H9 (cell line): Measurements from ENCODE around the gene FNIP2. TPM values are rescaled to one million over a fixed set of nuclear protein-coding genes. Genes with fewer than 3 reads are reported as not detected.

Source experiments
- DNase-seq: peaks from one replicate; pipeline ENCODE4 v3.0.0-alpha.2; 2017
- H2AFZ ChIP-seq: one replicate; pipeline ENCODE4 v1.6.1; 2013; ENCODE audit warnings: mild to moderate bottlenecking, low read length, control low read depth, moderate library complexity
- H2AK5ac ChIP-seq: 2 replicates; pipeline ENCODE4 v1.6.1; 2013; ENCODE audit warnings: low read length, control low read depth, mixed read lengths; ENCODE audit not compliant: insufficient read length
- H2BK120ac ChIP-seq: one replicate; pipeline ENCODE4 v1.6.1; 2013; ENCODE audit warnings: low read depth, mild to moderate bottlenecking, low read length, control low read depth, inconsistent platforms; ENCODE audit not compliant: poor library complexity, severe bottlenecking
- H2BK12ac ChIP-seq: 2 replicates; pipeline ENCODE4 v1.6.1; 2013; ENCODE audit warnings: low read length, control low read depth, mixed read lengths, low read depth; ENCODE audit not compliant: insufficient read length
- H2BK15ac ChIP-seq: 2 replicates; pipeline ENCODE4 v1.6.1; 2013; ENCODE audit warnings: low read depth, low read length, control low read depth
- H2BK20ac ChIP-seq: one replicate; pipeline ENCODE4 v1.6.1; 2013; ENCODE audit warnings: low read depth, mild to moderate bottlenecking, low read length, control low read depth, inconsistent platforms; ENCODE audit not compliant: poor library complexity, severe bottlenecking
- H2BK5ac ChIP-seq: 2 replicates; pipeline ENCODE4 v1.6.1; 2013; ENCODE audit warnings: low read length, control low read depth, mixed read lengths; ENCODE audit not compliant: insufficient read length
- H3K14ac ChIP-seq: 2 replicates; pipeline ENCODE4 v1.6.1; 2013; ENCODE audit warnings: low read length, control low read depth; ENCODE audit not compliant: insufficient read depth
- H3K18ac ChIP-seq: 2 replicates; pipeline ENCODE4 v1.6.1; 2013; ENCODE audit warnings: low read depth, mild to moderate bottlenecking, mixed read lengths, low read length, control low read depth; ENCODE audit not compliant: insufficient read length
- H3K23ac ChIP-seq: 2 replicates; pipeline ENCODE4 v1.6.1; 2013; ENCODE audit warnings: low read length, control low read depth, mixed read lengths, low read depth; ENCODE audit not compliant: insufficient read length
- H3K23me2 ChIP-seq: 2 replicates; pipeline ENCODE4 v1.6.1; 2013; ENCODE audit warnings: low read depth, mild to moderate bottlenecking, mixed read lengths, low read length, control low read depth; ENCODE audit not compliant: insufficient read length, poor library complexity, severe bottlenecking
- H3K27ac ChIP-seq: 2 replicates; pipeline ENCODE4 v1.5.1; 2013; ENCODE audit warnings: low read length, control low read depth, mixed read lengths, low read depth; ENCODE audit not compliant: insufficient read length
- H3K27me3 ChIP-seq: 2 replicates; pipeline ENCODE4 v1.6.1; 2013; ENCODE audit warnings: low read length, control low read depth, inconsistent platforms; ENCODE audit not compliant: insufficient read depth
- H3K4ac ChIP-seq: 2 replicates; pipeline ENCODE4 v1.6.1; 2013; ENCODE audit warnings: low read depth, mild to moderate bottlenecking, control low read depth, inconsistent platforms, low read length, moderate library complexity
- H3K4me1 ChIP-seq: 2 replicates; pipeline ENCODE4 v1.6.1; 2013; ENCODE audit warnings: low read length, control low read depth, inconsistent platforms; ENCODE audit not compliant: insufficient read depth
- H3K4me2 ChIP-seq: 2 replicates; pipeline ENCODE4 v1.6.1; 2013; ENCODE audit warnings: low read length, control low read depth, mixed read lengths; ENCODE audit not compliant: insufficient read length, insufficient read depth
- H3K56ac ChIP-seq: 2 replicates; pipeline ENCODE4 v1.6.1; 2013; ENCODE audit warnings: low read depth, mild to moderate bottlenecking, mixed read lengths, low read length, control low read depth; ENCODE audit not compliant: insufficient read length
- H3K79me1 ChIP-seq: 2 replicates; pipeline ENCODE4 v1.6.1; 2013; ENCODE audit warnings: low read depth, mild to moderate bottlenecking, moderate library complexity, low read length, control low read depth, inconsistent platforms; ENCODE audit not compliant: insufficient read depth, poor library complexity, severe bottlenecking
- H3K79me2 ChIP-seq: 2 replicates; pipeline ENCODE4 v1.6.1; 2013; ENCODE audit warnings: low read length, control low read depth, inconsistent platforms; ENCODE audit not compliant: insufficient read depth
- H3K9ac ChIP-seq: 2 replicates; pipeline ENCODE4 v1.6.1; 2013; ENCODE audit warnings: low read length, control low read depth, mixed read lengths; ENCODE audit not compliant: insufficient read length; ENCODE audit errors: extremely low read depth
- H3K9me3 ChIP-seq: one replicate; pipeline ENCODE4 v1.6.1; 2013; ENCODE audit warnings: low read depth, low read length, inconsistent platforms; ENCODE audit not compliant: control insufficient read depth
- H3T11ph ChIP-seq: one replicate; pipeline ENCODE4 v1.6.1; 2013; ENCODE audit warnings: mild to moderate bottlenecking, low read length, control low read depth, inconsistent platforms
- H4K20me1 ChIP-seq: one replicate; pipeline ENCODE4 v1.6.1; 2013; ENCODE audit not compliant: control insufficient read depth, insufficient read length, insufficient read depth
- H4K5ac ChIP-seq: 2 replicates; pipeline ENCODE4 v1.6.1; 2013; ENCODE audit warnings: low read depth, mild to moderate bottlenecking, mixed read lengths, low read length, control low read depth; ENCODE audit not compliant: insufficient read length
- H4K8ac ChIP-seq: replicated peaks from 2 replicates; pipeline ENCODE4 v1.6.1; 2013; ENCODE audit warnings: low read length, control low read depth, mixed read lengths, low read depth; ENCODE audit not compliant: insufficient read length
- H4K91ac ChIP-seq: 2 replicates; pipeline ENCODE4 v1.6.1; 2013; ENCODE audit warnings: low read depth, mild to moderate bottlenecking, moderate library complexity, mixed read lengths, low read length, control low read depth; ENCODE audit not compliant: insufficient read length
- H3K27ac Mint-ChIP-seq, 3 experiments: 2 replicates in 2 of 3; 3 replicates in 1 of 3; pipeline ENCODE4 v1.8.0; 2020 to 2021; ENCODE audit warnings: mixed read lengths in 3 of 3, mild to moderate bottlenecking in 1 of 3, moderate library complexity in 1 of 3
- H3K27me3 Mint-ChIP-seq: 2 replicates; pipeline ENCODE4 v1.8.0; 2021; ENCODE audit warnings: low read depth, mild to moderate bottlenecking, moderate library complexity, mixed read lengths
- H3K36me3 Mint-ChIP-seq, 3 experiments: 2 replicates in 2 of 3; 3 replicates in 1 of 3; pipeline ENCODE4 v1.8.0; 2020 to 2021; ENCODE audit warnings: low read depth in 3 of 3, mixed read lengths in 3 of 3; ENCODE audit not compliant: insufficient read depth in 1 of 3
- H3K4me1 Mint-ChIP-seq, 2 experiments: 2 replicates each; pipeline ENCODE4 v1.8.0; 2020; ENCODE audit warnings: mixed read lengths in 2 of 2
- H3K4me3 Mint-ChIP-seq, 2 experiments: 2 replicates in 1 of 2; 3 replicates in 1 of 2; pipeline ENCODE4 v1.8.0; 2020 to 2021; ENCODE audit warnings: mild to moderate bottlenecking in 2 of 2, mixed read lengths in 2 of 2, moderate library complexity in 1 of 2
- H3K9me3 Mint-ChIP-seq, 2 experiments: 2 replicates in 1 of 2; 3 replicates in 1 of 2; pipeline ENCODE4 v1.8.0; 2020; ENCODE audit warnings: mild to moderate bottlenecking in 2 of 2, mixed read lengths in 2 of 2, moderate library complexity in 1 of 2
- CTCF ChIP-seq: fragments of 200-600 bp; sonication (generic); conservative IDR thresholded peaks from 3 replicates; pipeline ENCODE4 v1.8.0; 2021; ENCODE audit warnings: antibody characterized with exemption, mild to moderate bottlenecking
- WGBS: extraction: QIAGEN DNeasy Blood & Tissue Kit; methylation state at CpG from one replicate; pipeline ENCODE4 v1.1.7; 2013; ENCODE audit warnings: missing lambda C conversion rate, low lambda C conversion rate, mixed read lengths; ENCODE audit not compliant: insufficient read length; ENCODE audit errors: extremely low coverage; 5-methylcytosine and 5-hydroxymethylcytosine counted together
- total RNA-seq: library from RNA; stranded (reverse); gene quantifications from 2 replicates; pipeline ENCODE4 v1.2.1, GENCODE V29; 2021

The FNIP2 gene
- total RNA-seq, 1 experiment from 2014 or later: 9.6 TPM

- Histone ChIP-seq H2AK5ac (no peak overlapping the region), H3K4ac (no peak overlapping the region), H4K5ac (no peak overlapping the region), H3K23me2 (no peaks in the 10 kb centered on the region), H4K8ac (no peak overlapping the region), H2BK12ac (no peak overlapping the region), H3K18ac (no peak overlapping the region), H2BK15ac (no peak overlapping the region), H3T11ph (no peak overlapping the region), H3K9ac (no peak overlapping the region), H3K27me3 (no peaks in the 10 kb centered on the region), H3K23ac (no peak overlapping the region), H3K79me1 (no peaks in the 10 kb centered on the region), H4K91ac (no peak overlapping the region), H3K27ac (no peak overlapping the region), H3K4me2 (no peak overlapping the region), H2BK20ac (no peak overlapping the region), H3K56ac (no peak overlapping the region), H3K4me1 (0 out of 2 replicates have a peak, but pooled peaks cover 4% of the 10 kb centered on the region), H2BK120ac (no peak overlapping the region), H4K20me1 (no peaks in the 10 kb centered on the region), H2AFZ (no peak overlapping the region), H3K9me3 (no peaks in the 10 kb centered on the region), H3K79me2 (no peaks in the 10 kb centered on the region), H3K14ac (no peak overlapping the region), H2BK5ac (no peak overlapping the region)
- WGBS: no CpG with 5 or more reads among the region's 3 CpGs
- Mint-ChIP-seq H3K9me3 (no peaks in the 10 kb centered on the region), H3K27ac (no peak overlapping the region; a peak in 1 of 7 replicates), H3K36me3 (peaks cover 10 to 16% (median 13%) of the 10 kb centered on the region in 3 experiments), H3K27me3 (no peaks in the 10 kb centered on the region), H3K4me1 (peaks cover 37 to 39% of the 10 kb centered on the region in 2 experiments), H3K4me3 (no peak overlapping the region)
- DNase-seq: no peak
- no peak for TF ChIP-seq CTCF
Observed at GRCh38 chr4:158841540-158841939, 72.7 kb downstream of the FNIP2 start.
